ENCODE results near the gene PDGFB.
"Not testable (repeated sequence)": the region's sequence is repeated elsewhere in the genome, so short reads cannot be mapped to it uniquely, and the experiment has no call there.

PDGFB gene

GRCh38 chr22:39221999-39222686 is 22.6 kb downstream of the PDGFB start:
- DNase-seq (ENCODE audit: low spot score) (peak; percentile 19), ATAC-seq (ENCODE audit: low read depth) (no peak)
- no peak for TF ChIP-seq CTCF (IDR thresholded peaks at IDR 0.05; ENCODE audit: poor library complexity, severe bottlenecking)
- peaks cover 7% of the 10 kb centered on the region for H3K4me1 ChIP-seq (ENCODE audit: insufficient read depth, poor library complexity, severe bottlenecking)
- peaks cover 33% of the 10 kb centered on the region for H3K36me3 ChIP-seq (ENCODE audit: low read depth)
- no peak overlapping the region for H3K4me3 ChIP-seq (ENCODE audit: severe bottlenecking)
- H3K27me3 ChIP-seq (ENCODE audit: insufficient read depth, poor library complexity, severe bottlenecking): no peaks in the 10 kb centered on the region
- H3K27ac ChIP-seq (ENCODE audit: poor library complexity, severe bottlenecking): peak overlapping the region; percentile 61
- H3K9me3 ChIP-seq (ENCODE audit: severe bottlenecking): no peaks in the 10 kb centered on the region

GRCh38 chr22:39220890-39221850 is 23.6 kb downstream of the PDGFB start:
- peak; percentile 89 for ATAC-seq (ENCODE audit: low read depth)

GRCh38 chr22:39220450-39220849 is 24.3 kb downstream of the PDGFB start:
- ATAC-seq (ENCODE audit: low read depth): no peak
- no peak for TF ChIP-seq CTCF (IDR thresholded peaks at IDR 0.05; ENCODE audit: poor library complexity, severe bottlenecking)
- peak; percentile 18 for DNase-seq (ENCODE audit: low spot score)

More at GRCh38 chr22:39220890-39221850, 23.6 kb downstream of the PDGFB start:
- Histone ChIP-seq H3K36me3 (ENCODE audit: low read depth) (peaks cover 27% of the 10 kb centered on the region), H3K9me3 (ENCODE audit: severe bottlenecking) (no peaks in the 10 kb centered on the region), H3K27ac (ENCODE audit: poor library complexity, severe bottlenecking) (peak overlapping the region; percentile 61), H3K27me3 (ENCODE audit: insufficient read depth, poor library complexity, severe bottlenecking) (no peaks in the 10 kb centered on the region), H3K4me3 (ENCODE audit: severe bottlenecking) (no peak overlapping the region), H3K4me1 (ENCODE audit: insufficient read depth, poor library complexity, severe bottlenecking) (peaks cover 7% of the 10 kb centered on the region)
- DNase-seq (ENCODE audit: low spot score): peak; percentile 52
- no peak for TF ChIP-seq CTCF (IDR thresholded peaks at IDR 0.05; ENCODE audit: poor library complexity, severe bottlenecking)

GRCh38 chr22:39219071-39220039 is 25.4 kb downstream of the PDGFB start:
- DNase-seq (ENCODE audit: low spot score) (peak; percentile 24), ATAC-seq (ENCODE audit: low read depth) (no peak)
- Histone ChIP-seq H3K9me3 (ENCODE audit: severe bottlenecking) (no peaks in the 10 kb centered on the region), H3K4me3 (ENCODE audit: severe bottlenecking) (no peak overlapping the region), H3K4me1 (ENCODE audit: insufficient read depth, poor library complexity, severe bottlenecking) (peaks cover 18% of the 10 kb centered on the region), H3K27me3 (ENCODE audit: insufficient read depth, poor library complexity, severe bottlenecking) (no peaks in the 10 kb centered on the region), H3K36me3 (ENCODE audit: low read depth) (peaks cover 14% of the 10 kb centered on the region), H3K27ac (ENCODE audit: poor library complexity, severe bottlenecking) (no peak overlapping the region)
- no peak for TF ChIP-seq CTCF (IDR thresholded peaks at IDR 0.05; ENCODE audit: poor library complexity, severe bottlenecking)

More at GRCh38 chr22:39220450-39220849, 24.3 kb downstream of the PDGFB start:
- no peak overlapping the region for H3K4me3 ChIP-seq (ENCODE audit: severe bottlenecking)
- no peak overlapping the region for H3K27ac ChIP-seq (ENCODE audit: poor library complexity, severe bottlenecking)
- H3K4me1 ChIP-seq (ENCODE audit: insufficient read depth, poor library complexity, severe bottlenecking): peaks cover 9% of the 10 kb centered on the region
- H3K27me3 ChIP-seq (ENCODE audit: insufficient read depth, poor library complexity, severe bottlenecking): no peaks in the 10 kb centered on the region
- H3K9me3 ChIP-seq (ENCODE audit: severe bottlenecking): no peaks in the 10 kb centered on the region
- peaks cover 22% of the 10 kb centered on the region for H3K36me3 ChIP-seq (ENCODE audit: low read depth)

- H3K9me3 ChIP-seq (ENCODE audit: severe bottlenecking); H3K4me3 ChIP-seq (ENCODE audit: severe bottlenecking); H3K27ac ChIP-seq (ENCODE audit: poor library complexity, severe bottlenecking); H3K36me3 ChIP-seq (ENCODE audit: low read depth); ATAC-seq (ENCODE audit: low read depth); H3K27me3 ChIP-seq (ENCODE audit: insufficient read depth, poor library complexity, severe bottlenecking): not testable (repeated sequence)
- peaks cover 27% of the 10 kb centered on the region for H3K4me1 ChIP-seq (ENCODE audit: insufficient read depth, poor library complexity, severe bottlenecking)
- peak; percentile 13 for DNase-seq (ENCODE audit: low spot score)
Observed at GRCh38 chr22:39218432-39218831, 26.4 kb downstream of the PDGFB start.
